SH-SY5Y (cell line): Measurements from ENCODE around the gene PRRX1.

Experiments used
- GATA2 ChIP-seq: IDR thresholded peaks from 2 replicates; pipeline ENCODE4 v1.6.1; 2011; ENCODE audit warnings: mild to moderate bottlenecking, low read depth, low read length
- GATA3 ChIP-seq: IDR thresholded peaks from 2 replicates; pipeline ENCODE4 v1.6.1; 2011; ENCODE audit warnings: low read depth, mild to moderate bottlenecking, low read length, moderate library complexity

- TF ChIP-seq GATA2 (no peak), GATA3 (no peak)
Observed at GRCh38 chr1:170730014-170730413, 66.1 kb downstream of the PRRX1 start.
